GM21390 (cell line): ENCODE data around the gene ATG7.
"Not testable (repeated sequence)": the region's sequence is repeated elsewhere in the genome, so short reads cannot be mapped to it uniquely, and the experiment has no call there.

Experiments used
- ATAC-seq: cut with Tn5 transposase; IDR thresholded peaks from one replicate; pipeline ENCODE4 v1.9.1; 2021; ENCODE audit not compliant: unreplicated experiment

The ATG7 gene

GRCh38 chr3:11498646-11499045, 226.4 kb downstream of the ATG7 start:
- no peak for ATAC-seq

- no peak for ATAC-seq
Measured at GRCh38 chr3:11499144-11499543, 226.9 kb downstream of the ATG7 start.

GRCh38 chr3:11502413-11502812, 230.2 kb downstream of the ATG7 start:
- ATAC-seq: not testable (repeated sequence)

- no peak for ATAC-seq
Measured at GRCh38 chr3:11507719-11508118, 235.5 kb downstream of the ATG7 start.

- ATAC-seq: no peak
Measured at GRCh38 chr3:11508346-11509172, 236.4 kb downstream of the ATG7 start.

GRCh38 chr3:11509173-11510000, 237.2 kb downstream of the ATG7 start:
- no peak for ATAC-seq

- ATAC-seq: no peak
Measured at GRCh38 chr3:11510001-11510340, 237.8 kb downstream of the ATG7 start.

- no peak for ATAC-seq
Measured at GRCh38 chr3:11510356-11510755, 238.2 kb downstream of the ATG7 start.

- ATAC-seq: not testable (repeated sequence)
Measured at GRCh38 chr3:11511606-11512005, 239.4 kb downstream of the ATG7 start.

- ATAC-seq: not testable (repeated sequence)
Measured at GRCh38 chr3:11513125-11513816, 241.1 kb downstream of the ATG7 start.

- no peak for ATAC-seq
Measured at GRCh38 chr3:11513817-11514135, 241.6 kb downstream of the ATG7 start.

- ATAC-seq: no peak
Measured at GRCh38 chr3:11514191-11514821, 242.1 kb downstream of the ATG7 start.

- ATAC-seq: no peak
Measured at GRCh38 chr3:11517601-11518000, 245.4 kb downstream of the ATG7 start.

- no peak for ATAC-seq
Measured at GRCh38 chr3:11521167-11521566, 249.0 kb downstream of the ATG7 start.

- no peak for ATAC-seq
Measured at GRCh38 chr3:11522398-11522715, 250.2 kb downstream of the ATG7 start.

GRCh38 chr3:11522953-11523571, 250.9 kb downstream of the ATG7 start:
- ATAC-seq: no peak

GRCh38 chr3:11523572-11524101, 251.4 kb downstream of the ATG7 start:
- ATAC-seq: no peak

GRCh38 chr3:11526121-11526520, 253.9 kb downstream of the ATG7 start:
- not testable (repeated sequence) for ATAC-seq

GRCh38 chr3:11529281-11529680, 257.1 kb downstream of the ATG7 start:
- ATAC-seq: no peak

- no peak for ATAC-seq
Measured at GRCh38 chr3:11530153-11530721, 258.0 kb downstream of the ATG7 start.
